ENCODE data around the gene NLK. TPM values are rescaled to one million over a fixed set of nuclear protein-coding genes. Genes with fewer than 3 reads are reported as not detected.
"Not testable (repeated sequence)": the region's sequence is repeated elsewhere in the genome, so short reads cannot be mapped to it uniquely, and the experiment has no call there.

NLK gene
- total and polyA plus RNA-seq, 7 experiments from 2014 or later, result 1.0 to 19.2 (median 16.5) TPM

- Histone ChIP-seq H3K4me1 (ENCODE audit: control insufficient read depth in 2 of 2, insufficient read depth in 2 of 2, low read length in 2 of 2) (no peaks in the 10 kb centered on the region), H3K36me3 (ENCODE audit: control insufficient read depth in 2 of 3, insufficient read depth in 3 of 3, low read length in 3 of 3) (no peaks in the 10 kb centered on the region), H3K9me3 (ENCODE audit: control insufficient read depth in 2 of 3, low read length in 3 of 3) (no peaks in the 10 kb centered on the region), H3K27me3 (ENCODE audit: control insufficient read depth in 2 of 2, insufficient read depth in 2 of 2, low read length in 2 of 2) (no peaks in the 10 kb centered on the region), H3K4me3 (ENCODE audit: low read length) (no peak overlapping the region), H3K27ac (ENCODE audit: low read depth, low read length) (no peak overlapping the region)
- Mint-ChIP-seq H3K27ac (no peak overlapping the region), H3K4me1 (no peaks in the 10 kb centered on the region), H3K4me3 (no peak overlapping the region), H3K36me3 (peaks cover 0 to 4% (median 0%) of the 10 kb centered on the region in 5 donors), H3K27me3 (peaks cover 7 to 24% (median 18%) of the 10 kb centered on the region in 5 donors), H3K9me3 (no peaks in the 10 kb centered on the region)
- DNase-seq (no peak), ATAC-seq (no peak)
- intact Hi-C loops (cut with micrococcal nuclease), result no loop called here
- POLR2A ChIA-PET, result no interaction called here
- CTCF ChIA-PET, result no interaction called here
Observed at GRCh38 chr17:28020515-28020914, 22.0 kb upstream of the NLK start.

GRCh38 chr17:28029044-28029443 is 13.4 kb upstream of the NLK start:
- H3K36me3 Mint-ChIP-seq, result no peaks in the 10 kb centered on the region
- Histone ChIP-seq H3K4me1 (ENCODE audit: control insufficient read depth in 2 of 2, insufficient read depth in 2 of 2, low read length in 2 of 2) (no peaks in the 10 kb centered on the region), H3K27me3 (ENCODE audit: control insufficient read depth in 2 of 2, insufficient read depth in 2 of 2, low read length in 2 of 2) (no peaks in the 10 kb centered on the region), H3K9me3 (ENCODE audit: control insufficient read depth in 2 of 3, low read length in 3 of 3) (no peaks in the 10 kb centered on the region), H3K36me3 (ENCODE audit: control insufficient read depth in 2 of 3, insufficient read depth in 3 of 3, low read length in 3 of 3) (no peaks in the 10 kb centered on the region), H3K27ac (ENCODE audit: low read depth, low read length) (no peak overlapping the region), H3K4me3 (ENCODE audit: low read length) (no peak overlapping the region)
- peaks cover 0 to 3% (median 0%) of the 10 kb centered on the region in 7 donors for H3K4me1 Mint-ChIP-seq
- ChIA-PET CTCF (interaction anchor here (0.7 kb wide), 1 partner anchor 32 kb away, joined by 3 read pairs; no protein-coding TSS in a partner anchor), POLR2A (interaction anchor here (0.8 kb wide), 1 partner anchor 12 kb away, joined by 3 read pairs; no protein-coding TSS in a partner anchor)
- DNase-seq (no peak), ATAC-seq (no peak)
- H3K9me3 Mint-ChIP-seq, result peaks cover 0 to 7% (median 0%) of the 10 kb centered on the region in 11 donors
- no peak overlapping the region for H3K27ac Mint-ChIP-seq
- no peak overlapping the region for H3K4me3 Mint-ChIP-seq
- peaks cover 0 to 10% (median 0%) of the 10 kb centered on the region in 5 donors for H3K27me3 Mint-ChIP-seq
- intact Hi-C loops (cut with micrococcal nuclease), result no loop called here

GRCh38 chr17:28030386-28030785 is 12.1 kb upstream of the NLK start:
- H3K36me3 Mint-ChIP-seq, result no peaks in the 10 kb centered on the region
- no peak overlapping the region for H3K27ac ChIP-seq (ENCODE audit: low read depth, low read length)
- ATAC-seq (no peak), DNase-seq (no peak)
- H3K27me3 Mint-ChIP-seq, result peaks cover 0 to 10% (median 0%) of the 10 kb centered on the region in 5 donors
- no peaks in the 10 kb centered on the region for H3K4me1 ChIP-seq (ENCODE audit: control insufficient read depth in 2 of 2, insufficient read depth in 2 of 2, low read length in 2 of 2)
- intact Hi-C loops (cut with micrococcal nuclease), result no loop called here
- H3K27ac Mint-ChIP-seq, result no peak overlapping the region
- no peaks in the 10 kb centered on the region for H3K27me3 ChIP-seq (ENCODE audit: control insufficient read depth in 2 of 2, insufficient read depth in 2 of 2, low read length in 2 of 2)
- no peaks in the 10 kb centered on the region for H3K36me3 ChIP-seq (ENCODE audit: control insufficient read depth in 2 of 3, insufficient read depth in 3 of 3, low read length in 3 of 3)
- CTCF ChIA-PET, result no interaction called here
- no peaks in the 10 kb centered on the region for H3K9me3 ChIP-seq (ENCODE audit: control insufficient read depth in 2 of 3, low read length in 3 of 3)
- no peak overlapping the region for H3K4me3 ChIP-seq (ENCODE audit: low read length)
- peaks cover 0 to 8% (median 4%) of the 10 kb centered on the region in 7 donors for H3K4me1 Mint-ChIP-seq
- POLR2A ChIA-PET, result no interaction called here
- H3K9me3 Mint-ChIP-seq, result peaks cover 0 to 7% (median 0%) of the 10 kb centered on the region in 11 donors
- H3K4me3 Mint-ChIP-seq, result no peak overlapping the region

- H3K9me3 Mint-ChIP-seq, result peaks cover 0 to 7% (median 0%) of the 10 kb centered on the region in 11 donors
- DNase-seq (no peak), ATAC-seq (no peak)
- peaks cover 0 to 10% (median 0%) of the 10 kb centered on the region in 5 donors for H3K27me3 Mint-ChIP-seq
- H3K9me3 ChIP-seq (ENCODE audit: control insufficient read depth in 2 of 3, low read length in 3 of 3), result no peaks in the 10 kb centered on the region
- H3K27me3 ChIP-seq (ENCODE audit: control insufficient read depth in 2 of 2, insufficient read depth in 2 of 2, low read length in 2 of 2), result no peaks in the 10 kb centered on the region
- H3K4me3 Mint-ChIP-seq, result no peak overlapping the region
- H3K4me1 Mint-ChIP-seq, result peaks cover 0 to 8% (median 4%) of the 10 kb centered on the region in 7 donors
- H3K4me3 ChIP-seq (ENCODE audit: low read length), result no peak overlapping the region
- CTCF ChIA-PET, result no interaction called here
- POLR2A ChIA-PET, result interaction anchor here (0.7 kb wide), 1 partner anchor 660 kb away, joined by 3 read pairs; no protein-coding TSS in a partner anchor
- no peaks in the 10 kb centered on the region for H3K36me3 Mint-ChIP-seq
- no peak overlapping the region for H3K27ac ChIP-seq (ENCODE audit: low read depth, low read length)
- no peaks in the 10 kb centered on the region for H3K4me1 ChIP-seq (ENCODE audit: control insufficient read depth in 2 of 2, insufficient read depth in 2 of 2, low read length in 2 of 2)
- no peaks in the 10 kb centered on the region for H3K36me3 ChIP-seq (ENCODE audit: control insufficient read depth in 2 of 3, insufficient read depth in 3 of 3, low read length in 3 of 3)
- intact Hi-C loops (cut with micrococcal nuclease), result no loop called here
- H3K27ac Mint-ChIP-seq, result no peak overlapping the region
Observed at GRCh38 chr17:28031174-28031573, 11.3 kb upstream of the NLK start.

- no peak overlapping the region for H3K27ac ChIP-seq (ENCODE audit: low read depth, low read length)
Observed at GRCh38 chr17:28033972-28034714, 8.3 kb upstream of the NLK start.

GRCh38 chr17:28035452-28035851 is 7.0 kb upstream of the NLK start:
- intact Hi-C loops (cut with micrococcal nuclease); H3K27ac ChIP-seq (ENCODE audit: low read depth, low read length); H3K4me1 ChIP-seq (ENCODE audit: control insufficient read depth in 2 of 2, insufficient read depth in 2 of 2, low read length in 2 of 2); H3K27me3 ChIP-seq (ENCODE audit: control insufficient read depth in 2 of 2, insufficient read depth in 2 of 2, low read length in 2 of 2); H3K4me3 Mint-ChIP-seq; H3K9me3 ChIP-seq (ENCODE audit: control insufficient read depth in 2 of 3, low read length in 3 of 3); H3K9me3 Mint-ChIP-seq; H3K4me3 ChIP-seq (ENCODE audit: low read length); H3K36me3 Mint-ChIP-seq; ATAC-seq; H3K27ac Mint-ChIP-seq; CTCF ChIA-PET; DNase-seq; H3K36me3 ChIP-seq (ENCODE audit: control insufficient read depth in 2 of 3, insufficient read depth in 3 of 3, low read length in 3 of 3); POLR2A ChIA-PET: not testable (repeated sequence)
- Mint-ChIP-seq H3K27me3 (peaks cover 0 to 18% (median 0%) of the 10 kb centered on the region in 5 donors), H3K4me1 (peaks cover 9 to 17% (median 14%) of the 10 kb centered on the region in 7 donors)

More at GRCh38 chr17:28033972-28034714, 8.3 kb upstream of the NLK start:
- no peak for ATAC-seq
- peaks cover 0 to 10% (median 0%) of the 10 kb centered on the region in 5 donors for H3K27me3 Mint-ChIP-seq
- peaks cover 3 to 10% (median 7%) of the 10 kb centered on the region in 7 donors for H3K4me1 Mint-ChIP-seq
- DNase-seq, result no peak
- H3K27ac Mint-ChIP-seq, result no peak overlapping the region
- ChIA-PET POLR2A (no interaction called here), CTCF (no interaction called here)
- intact Hi-C loops (cut with micrococcal nuclease), result no loop called here
- Histone ChIP-seq H3K36me3 (ENCODE audit: control insufficient read depth in 2 of 3, insufficient read depth in 3 of 3, low read length in 3 of 3) (no peaks in the 10 kb centered on the region), H3K4me3 (ENCODE audit: low read length) (no peak overlapping the region), H3K9me3 (ENCODE audit: control insufficient read depth in 2 of 3, low read length in 3 of 3) (no peaks in the 10 kb centered on the region), H3K4me1 (ENCODE audit: control insufficient read depth in 2 of 2, insufficient read depth in 2 of 2, low read length in 2 of 2) (no peaks in the 10 kb centered on the region), H3K27me3 (ENCODE audit: control insufficient read depth in 2 of 2, insufficient read depth in 2 of 2, low read length in 2 of 2) (no peaks in the 10 kb centered on the region)
- no peak overlapping the region for H3K4me3 Mint-ChIP-seq
- H3K9me3 Mint-ChIP-seq, result peaks cover 0 to 3% (median 0%) of the 10 kb centered on the region in 11 donors
- no peaks in the 10 kb centered on the region for H3K36me3 Mint-ChIP-seq

GRCh38 chr17:28035884-28036283 is 6.6 kb upstream of the NLK start:
- intact Hi-C loops (cut with micrococcal nuclease); H3K27ac Mint-ChIP-seq; H3K36me3 Mint-ChIP-seq; ATAC-seq; H3K9me3 Mint-ChIP-seq; POLR2A ChIA-PET; H3K27ac ChIP-seq (ENCODE audit: low read depth, low read length); H3K4me3 Mint-ChIP-seq; DNase-seq; CTCF ChIA-PET; H3K27me3 ChIP-seq (ENCODE audit: control insufficient read depth in 2 of 2, insufficient read depth in 2 of 2, low read length in 2 of 2); H3K4me1 ChIP-seq (ENCODE audit: control insufficient read depth in 2 of 2, insufficient read depth in 2 of 2, low read length in 2 of 2); H3K36me3 ChIP-seq (ENCODE audit: control insufficient read depth in 2 of 3, insufficient read depth in 3 of 3, low read length in 3 of 3); H3K4me3 ChIP-seq (ENCODE audit: low read length); H3K9me3 ChIP-seq (ENCODE audit: control insufficient read depth in 2 of 3, low read length in 3 of 3): not testable (repeated sequence)
- Mint-ChIP-seq H3K27me3 (peaks cover 0 to 18% (median 0%) of the 10 kb centered on the region in 5 donors), H3K4me1 (peaks cover 9 to 21% (median 17%) of the 10 kb centered on the region in 7 donors)

All from naive thymus-derived CD4-positive, alpha-beta T cell (primary cell).